ENCODE data around the gene PREB.

The PREB gene

DNA sequence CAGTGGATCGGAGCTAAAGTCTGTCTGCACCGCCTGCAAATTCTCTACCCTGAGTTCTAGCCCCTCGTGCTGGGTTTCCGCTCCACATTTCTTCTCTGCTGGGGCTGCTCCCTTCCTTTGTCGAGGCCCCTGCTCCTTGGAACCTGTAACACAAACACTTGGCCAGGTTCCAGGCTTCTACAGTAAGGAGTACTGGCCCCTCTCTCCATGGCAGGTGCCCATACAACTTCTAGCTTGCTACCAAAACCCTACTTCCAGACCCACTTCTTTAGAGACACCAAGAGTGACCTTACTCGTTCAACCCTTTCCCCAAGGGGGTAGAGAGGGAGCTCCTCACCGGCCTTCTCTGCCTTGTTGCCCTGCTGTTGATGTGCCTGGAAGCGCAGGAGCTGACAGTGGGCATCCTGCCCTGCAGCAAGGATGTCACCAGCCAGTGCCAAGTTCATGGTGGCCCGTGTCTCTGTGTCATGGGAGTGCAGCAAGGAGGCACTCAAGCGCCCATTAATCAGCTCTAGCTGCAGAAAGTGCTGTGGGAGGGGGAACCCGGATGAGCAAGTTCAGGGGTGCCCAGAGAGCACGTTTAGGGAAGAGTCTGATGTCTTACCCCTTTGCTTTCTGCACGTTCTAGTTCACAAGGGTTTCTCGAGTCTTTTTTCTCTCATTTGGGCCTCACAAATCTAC lies 1.1 kb downstream of the PREB start:
- TF ChIP-seq CTCF (IDR thresholded peaks at IDR 0.05; ENCODE audit: insufficient read depth, missing control alignments) = no peak
- FAIRE-seq = no peak

DNA sequence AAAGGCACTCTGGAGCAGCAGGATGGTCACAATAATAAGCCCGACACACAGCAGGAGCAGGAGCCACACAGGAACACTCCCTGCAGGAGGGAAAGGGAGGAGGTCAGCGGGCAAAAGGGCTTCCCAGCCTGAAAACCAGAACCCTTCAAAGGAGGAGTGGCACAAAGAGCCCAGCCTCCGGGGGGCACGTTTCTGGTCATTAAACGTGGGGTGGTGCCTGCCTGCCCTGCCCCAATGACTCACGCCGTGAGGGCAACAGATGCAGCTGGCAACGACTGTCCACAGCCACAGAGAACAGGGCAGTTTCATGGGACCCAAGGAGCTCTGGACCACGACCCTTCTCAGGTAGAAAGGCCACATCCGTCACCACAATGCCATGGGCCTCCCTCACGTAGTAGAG lies 3.0 kb downstream of the PREB start:
- no peak for DNase-seq (ENCODE audit: insufficient read length, low spot score)
- no peak for FAIRE-seq
- TF ChIP-seq CTCF (IDR thresholded peaks at IDR 0.05; ENCODE audit: insufficient read depth, missing control alignments) = no peak

More for the DNA sequence above, 1.1 kb downstream of the PREB start:
- DNase-seq (ENCODE audit: insufficient read length, low spot score) = no peak

GRCh38 chr2:27130396-27130795 lies 4.0 kb downstream of the PREB start:
- DNase-seq (ENCODE audit: insufficient read length, low spot score) (no peak), FAIRE-seq (no peak)
- TF ChIP-seq CTCF (IDR thresholded peaks at IDR 0.05; ENCODE audit: insufficient read depth, missing control alignments) = no peak

- DNase-seq (ENCODE audit: insufficient read length, low spot score) = no peak
- FAIRE-seq = no peak
- no peak for TF ChIP-seq CTCF (IDR thresholded peaks at IDR 0.05; ENCODE audit: insufficient read depth, missing control alignments)
Observed at GRCh38 chr2:27128668-27129571, 5.5 kb downstream of the PREB start.

DNA sequence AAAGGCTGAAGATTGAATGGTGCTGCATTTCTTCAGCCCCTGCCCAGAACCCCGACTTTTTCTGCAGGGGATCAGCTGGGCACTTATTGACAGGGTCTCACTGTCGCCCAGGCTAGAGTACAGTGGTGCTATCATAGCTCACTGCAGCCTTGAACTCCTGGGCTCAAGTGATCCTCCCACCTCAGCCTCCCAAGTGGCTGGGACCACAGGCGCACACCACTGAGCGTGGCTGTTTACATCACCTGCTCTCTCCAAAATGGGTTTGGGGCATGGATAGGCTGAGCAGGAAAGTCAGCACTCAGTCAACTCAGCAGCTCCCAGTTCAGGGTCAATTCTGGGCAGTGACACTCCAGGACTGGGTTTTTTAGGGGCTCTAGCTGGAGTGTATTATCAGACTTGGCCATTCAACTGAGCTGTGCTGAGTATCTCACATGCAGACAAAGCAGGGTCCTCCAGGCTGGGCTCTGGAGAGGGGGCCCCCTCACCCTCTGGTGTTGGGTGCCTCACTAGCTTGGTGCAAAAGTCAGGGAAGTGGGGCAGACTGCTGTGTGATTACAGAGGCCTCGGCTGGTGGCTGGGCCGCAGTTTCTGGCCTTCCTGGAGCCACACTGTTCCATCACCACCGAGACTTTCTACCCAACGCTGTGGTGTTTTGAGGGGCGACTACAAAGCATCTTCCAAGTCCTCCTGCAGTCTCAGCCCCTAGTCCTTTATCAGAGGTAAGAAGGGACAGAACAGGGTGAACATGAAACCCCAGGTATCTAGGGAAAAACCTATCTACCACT lies 6.4 kb downstream of the PREB start:
- DNase-seq (ENCODE audit: insufficient read length, low spot score) = no peak
- FAIRE-seq = no peak

GRCh38 chr2:27126252-27126710 lies 8.2 kb downstream of the PREB start:
- no peak for TF ChIP-seq CTCF (IDR thresholded peaks at IDR 0.05; ENCODE audit: insufficient read depth, missing control alignments)
- FAIRE-seq (no peak), DNase-seq (ENCODE audit: insufficient read length, low spot score) (no peak)

More for the DNA sequence above, 6.4 kb downstream of the PREB start:
- no peak for TF ChIP-seq CTCF (IDR thresholded peaks at IDR 0.05; ENCODE audit: insufficient read depth, missing control alignments)

Measured in D721Med (cell line).